Stimulated activated CD8-positive, alpha-beta memory T cell treated with anti-CD3 and anti-CD28 coated beads, Interleukin-12 subunit alpha, Interleukin-12 subunit beta, amount 100 ng/mL, for 4 hours (primary cell): ENCODE data around the gene PTGDR2.

ENCODE experiments used
- DNase-seq: peaks from one replicate; pipeline ENCODE4 v3.0.0-alpha.2; 2020; ENCODE audit warnings: low read depth

Gene PTGDR2

DNA sequence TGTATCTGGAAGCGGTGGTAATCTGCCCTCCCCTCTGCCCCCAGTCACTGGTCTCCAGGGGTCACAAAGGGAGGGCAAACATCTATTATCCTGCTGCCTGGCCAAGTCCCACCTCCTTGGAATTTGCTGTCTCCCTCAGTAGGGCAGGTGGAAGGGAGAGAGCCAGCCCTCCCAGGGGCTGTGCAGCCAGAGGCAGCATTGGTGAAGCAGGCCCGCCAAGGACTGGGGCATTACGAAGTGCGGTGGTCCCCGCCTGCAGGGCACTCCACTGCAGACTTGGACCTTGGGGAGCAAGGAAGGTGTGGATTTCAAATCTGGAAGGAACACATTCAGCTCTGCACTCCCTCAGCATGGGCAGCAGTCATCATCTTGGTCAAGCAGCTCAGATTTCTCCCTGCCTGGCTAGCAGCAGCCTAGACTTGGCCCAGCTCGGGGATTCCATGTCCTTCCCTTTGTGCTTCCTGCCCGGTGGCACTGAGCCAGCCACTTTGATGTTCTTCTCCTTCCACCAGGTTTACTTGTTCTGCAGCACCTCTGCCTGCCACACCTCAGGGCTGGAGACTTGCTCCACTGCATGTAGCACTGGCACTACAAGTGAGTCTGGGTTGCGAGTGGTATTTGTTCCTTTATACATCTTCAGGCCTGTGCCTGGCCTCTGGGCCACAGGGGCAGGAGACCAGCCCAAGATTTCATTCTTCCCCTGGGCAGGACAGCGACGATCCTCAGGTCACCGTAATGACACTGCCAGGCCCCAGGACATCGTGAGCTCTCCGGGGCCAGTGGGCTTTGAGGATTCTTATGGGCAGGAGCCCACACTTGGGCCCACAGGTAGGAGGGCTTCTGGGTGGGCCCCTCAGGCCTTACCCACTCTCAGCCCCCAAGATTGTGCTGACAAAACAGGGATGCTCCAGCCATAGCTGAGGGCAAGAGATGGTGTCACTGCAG, 18.9 kb upstream of the PTGDR2 start:
- DNase-seq = no peak

DNA sequence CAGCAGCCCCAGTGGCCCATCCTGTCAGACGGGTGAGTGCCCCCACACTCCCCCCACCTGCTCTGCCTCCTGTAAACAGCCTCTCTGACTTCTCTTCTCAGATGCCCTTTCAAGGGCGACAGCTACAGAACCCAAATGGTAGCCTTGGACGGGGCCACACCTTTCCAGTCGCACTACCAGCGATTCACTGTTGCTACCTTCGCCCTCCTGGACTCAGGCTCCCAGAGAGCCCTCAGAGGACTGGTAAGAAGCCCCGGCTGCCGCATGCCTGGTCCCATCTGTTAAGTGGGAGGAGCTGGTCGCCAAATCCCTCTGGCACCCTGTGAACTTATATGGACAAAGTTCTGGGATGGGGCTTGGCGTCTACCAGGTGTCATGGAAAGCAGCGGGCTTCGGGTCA, 17.8 kb upstream of the PTGDR2 start:
- no peak for DNase-seq

DNA sequence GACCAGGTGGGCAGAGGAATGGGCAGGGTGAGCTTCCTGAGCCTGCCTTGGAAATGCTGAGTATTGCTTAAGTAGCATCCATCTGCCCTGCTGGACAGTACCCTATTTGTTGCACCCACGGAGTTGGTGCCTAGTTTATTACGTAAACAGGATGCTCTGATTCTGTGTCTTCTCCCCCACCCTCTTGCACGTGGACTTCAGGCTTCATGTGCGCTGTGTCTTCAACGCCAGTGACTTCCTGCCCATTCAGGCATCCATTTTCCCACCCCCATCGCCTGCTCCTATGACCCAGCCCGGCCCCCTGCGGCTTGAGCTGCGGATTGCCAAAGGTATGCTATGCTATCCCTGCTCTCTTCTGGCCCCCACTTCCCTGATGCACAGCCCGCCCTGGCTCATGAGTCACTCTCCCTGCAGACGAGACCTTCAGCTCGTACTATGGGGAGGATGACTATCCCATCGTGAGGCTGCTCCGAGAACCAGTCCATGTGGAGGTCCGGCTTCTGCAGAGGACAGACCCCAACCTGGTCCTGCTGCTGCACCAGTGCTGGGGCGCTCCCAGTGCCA, 17.3 kb upstream of the PTGDR2 start:
- DNase-seq = no peak

DNA sequence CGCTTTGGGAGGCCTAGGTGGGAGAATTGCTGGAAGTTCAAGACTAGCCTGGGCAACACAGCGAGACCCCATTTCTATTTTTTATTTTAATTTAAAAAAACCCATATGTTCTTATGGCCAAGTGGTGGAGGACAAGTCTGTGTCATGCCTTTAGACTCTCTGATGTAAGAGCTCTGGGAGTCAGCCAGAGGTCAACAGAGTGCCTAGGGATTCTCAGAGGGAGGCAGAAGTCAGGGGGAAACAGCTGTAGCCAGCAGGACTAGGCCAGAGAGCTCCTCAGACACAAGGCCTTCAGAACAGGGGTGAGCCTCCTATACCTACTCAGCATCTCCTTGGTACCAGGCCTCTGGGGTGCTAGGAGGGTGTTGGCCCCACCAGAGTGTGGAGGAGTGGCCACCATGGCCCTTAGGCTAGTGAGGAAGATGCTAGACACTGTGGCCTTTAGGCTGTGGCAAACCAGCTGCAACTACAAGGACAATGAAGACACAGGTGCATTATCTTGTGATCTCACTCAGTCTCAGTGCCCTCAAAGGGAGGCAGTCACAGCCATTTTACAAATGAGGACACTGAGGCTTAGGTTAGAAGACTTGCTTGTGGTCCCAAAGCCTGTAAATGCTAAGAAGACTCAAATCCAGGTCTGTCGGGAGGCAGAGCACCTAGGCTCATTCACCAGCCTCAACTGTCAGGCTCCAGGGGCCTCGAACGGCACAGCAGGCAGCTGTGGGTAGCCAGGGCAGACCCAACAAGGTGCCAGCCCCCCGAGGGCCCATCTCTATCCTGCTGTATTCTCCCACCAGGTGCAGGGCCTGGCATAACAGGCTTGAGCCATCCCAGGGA, 16.6 kb upstream of the PTGDR2 start:
- no peak for DNase-seq

DNA sequence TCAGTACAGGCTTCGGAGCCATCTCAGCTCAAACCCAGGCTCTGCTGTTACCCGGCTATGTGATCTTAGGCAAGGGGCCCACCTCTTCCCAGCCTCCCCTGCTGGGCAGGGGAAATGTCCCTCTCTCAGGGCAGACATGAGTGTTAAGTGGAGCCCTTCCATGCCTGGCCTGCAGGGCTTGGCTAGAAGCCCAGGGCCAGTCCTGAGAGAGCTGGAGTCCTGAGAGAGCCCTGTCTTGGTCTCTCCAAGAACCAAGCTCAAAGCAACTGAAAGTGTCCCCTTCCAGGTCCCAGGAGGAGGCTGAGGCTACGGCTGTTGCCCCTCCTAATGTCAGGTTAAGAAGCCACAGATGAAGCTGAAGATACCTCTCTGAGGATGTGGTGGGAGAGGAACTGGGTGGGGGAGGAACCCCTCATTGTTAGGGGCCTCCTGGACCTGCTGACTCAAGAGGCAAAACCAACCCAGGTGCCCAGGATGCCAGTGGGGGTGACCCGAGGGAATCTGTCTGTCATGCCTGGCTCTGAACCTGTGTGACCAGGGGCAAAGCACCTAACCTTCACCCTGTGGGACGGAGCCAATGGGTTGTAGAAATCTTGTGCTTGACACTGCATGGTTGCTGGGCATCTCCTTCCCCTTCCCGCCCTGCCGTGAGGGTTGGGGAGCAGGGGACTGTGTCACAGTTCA, 15.8 kb upstream of the PTGDR2 start:
- DNase-seq = no peak

DNA sequence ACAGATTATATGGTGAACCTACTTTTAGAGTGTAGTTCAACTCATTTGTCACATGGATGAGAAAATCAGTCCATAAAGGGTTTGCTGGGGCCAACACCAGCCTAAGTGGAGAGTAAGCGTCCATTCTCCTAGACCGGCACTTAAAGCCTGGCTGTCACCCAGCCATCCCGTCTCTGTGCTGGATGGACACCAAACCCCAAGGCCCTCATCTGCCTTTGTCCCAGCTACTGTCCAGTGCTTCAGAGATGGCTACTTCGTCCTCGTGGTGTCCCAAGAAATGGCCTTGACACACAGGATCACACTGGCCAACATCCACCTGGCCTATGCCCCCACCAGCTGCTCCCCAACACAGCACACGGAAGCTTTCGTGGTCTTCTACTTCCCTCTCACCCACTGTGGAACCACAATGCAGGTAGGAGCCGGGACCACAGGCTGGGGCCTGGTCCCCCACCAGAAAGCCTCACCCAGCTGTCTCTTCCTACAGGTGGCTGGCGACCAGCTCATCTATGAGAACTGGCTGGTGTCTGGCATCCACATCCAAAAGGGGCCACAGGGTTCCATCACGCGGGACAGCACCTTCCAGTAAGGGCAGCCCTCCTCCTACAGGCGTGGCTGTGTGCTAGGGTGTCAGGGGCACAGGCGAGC, 15.1 kb upstream of the PTGDR2 start:
- no peak for DNase-seq

DNA sequence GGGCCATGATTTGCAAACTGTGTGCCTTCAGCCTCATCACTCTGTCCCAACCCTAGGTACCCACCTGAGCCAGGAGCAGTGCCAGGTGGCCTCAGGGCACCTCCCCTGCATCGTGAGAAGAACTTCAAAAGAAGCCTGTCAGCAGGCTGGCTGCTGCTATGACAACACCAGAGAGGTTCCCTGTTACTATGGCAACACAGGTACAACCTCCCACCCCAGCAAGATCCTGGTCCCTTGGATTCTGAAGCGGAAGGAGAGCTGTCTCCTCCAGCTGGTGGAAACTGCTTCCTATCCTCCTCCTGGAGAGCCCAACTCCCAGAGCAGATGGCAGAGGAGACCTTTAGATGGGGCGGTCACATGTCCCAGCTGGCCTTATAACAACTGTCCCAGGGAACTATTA, 14.5 kb upstream of the PTGDR2 start:
- DNase-seq = no peak

DNA sequence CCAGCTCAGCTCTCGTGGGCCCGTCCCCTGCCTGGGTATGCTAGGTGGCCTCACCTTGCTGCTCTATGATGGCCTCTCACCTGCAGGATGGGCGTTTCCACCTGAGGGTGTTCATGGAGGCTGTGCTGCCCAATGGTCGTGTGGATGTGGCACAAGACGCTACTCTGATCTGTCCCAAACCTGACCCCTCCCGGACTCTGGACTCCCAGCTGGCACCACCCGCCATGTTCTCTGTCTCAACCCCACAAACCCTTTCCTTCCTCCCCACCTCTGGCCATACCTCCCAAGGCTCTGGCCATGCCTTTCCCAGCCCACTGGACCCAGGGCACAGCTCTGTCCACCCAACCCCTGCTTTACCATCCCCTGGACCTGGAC, 13.7 kb upstream of the PTGDR2 start:
- no peak for DNase-seq

DNA sequence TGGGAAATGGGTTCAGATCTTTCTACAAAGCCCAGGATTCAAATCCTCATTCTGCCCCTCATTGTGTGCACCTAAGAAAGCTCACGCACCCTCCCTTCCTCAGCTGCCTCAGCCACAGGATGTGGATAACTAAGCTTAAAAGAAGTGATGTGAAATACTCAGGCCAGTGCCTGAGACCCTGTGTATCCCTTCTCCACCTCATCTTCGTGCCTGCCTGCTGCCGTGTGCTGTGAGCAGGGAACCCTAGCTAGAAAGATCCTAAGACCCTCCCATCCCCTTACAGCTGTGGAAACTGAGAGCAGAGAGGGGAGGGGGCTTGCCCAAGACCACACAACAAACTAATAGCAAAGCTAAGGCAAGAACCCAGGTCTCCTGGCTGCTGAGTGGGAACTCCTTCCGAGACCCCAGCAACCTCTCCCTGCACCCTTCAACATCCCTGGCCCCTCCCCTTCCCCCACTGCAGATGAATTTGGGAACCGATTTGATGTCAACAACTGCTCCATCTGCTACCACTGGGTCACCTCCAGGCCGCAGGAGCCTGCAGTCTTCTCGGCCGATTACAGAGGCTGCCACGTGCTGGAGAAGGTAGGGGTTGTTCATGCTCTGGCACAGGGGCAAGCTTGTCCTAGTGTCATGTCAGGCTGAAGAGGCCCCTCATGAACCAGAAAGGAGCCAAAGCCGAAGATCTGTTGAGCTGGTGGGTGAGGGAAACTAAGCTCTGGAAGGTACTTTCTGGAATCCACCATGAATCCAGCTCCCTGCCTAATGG, 13.1 kb upstream of the PTGDR2 start:
- no peak for DNase-seq

DNA sequence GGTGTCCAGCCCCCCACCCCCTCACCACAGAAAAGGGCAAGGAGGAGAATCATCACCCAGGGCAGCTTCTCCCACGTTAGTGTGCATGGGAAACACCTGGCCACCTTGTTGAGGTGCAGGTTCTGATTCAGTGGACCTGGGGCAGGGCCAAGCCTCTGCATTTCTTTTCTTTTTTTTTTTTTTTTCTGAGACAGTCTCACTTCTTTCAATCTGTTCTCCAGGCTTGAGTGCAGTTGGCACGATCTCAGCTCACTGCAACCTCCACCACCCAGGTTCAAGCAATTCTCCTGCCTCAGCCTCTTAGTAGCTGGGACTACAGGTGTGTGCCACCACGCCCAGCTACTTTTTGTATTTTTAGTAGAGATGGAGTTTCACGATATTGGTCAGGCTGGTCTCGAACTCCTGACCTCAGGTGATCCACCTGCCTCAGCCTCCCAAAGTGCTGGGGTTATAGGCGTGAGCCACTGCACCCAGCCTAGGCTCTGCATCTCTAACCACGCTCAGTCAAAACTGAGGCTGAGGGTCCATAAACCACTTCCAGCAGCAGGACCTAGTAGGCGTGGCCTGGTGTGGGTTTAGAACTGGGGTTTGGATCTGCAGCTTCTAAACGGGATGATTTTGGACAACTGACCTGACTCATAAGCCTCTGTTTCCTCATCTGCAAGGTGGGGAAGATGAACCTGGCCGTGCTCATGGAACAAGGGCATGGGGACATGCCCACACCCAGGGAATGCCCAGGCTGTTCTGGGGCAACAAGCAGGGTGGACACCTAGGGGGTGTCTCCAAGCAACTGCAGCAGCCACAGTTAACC, 12.3 kb upstream of the PTGDR2 start:
- DNase-seq = no peak

DNA sequence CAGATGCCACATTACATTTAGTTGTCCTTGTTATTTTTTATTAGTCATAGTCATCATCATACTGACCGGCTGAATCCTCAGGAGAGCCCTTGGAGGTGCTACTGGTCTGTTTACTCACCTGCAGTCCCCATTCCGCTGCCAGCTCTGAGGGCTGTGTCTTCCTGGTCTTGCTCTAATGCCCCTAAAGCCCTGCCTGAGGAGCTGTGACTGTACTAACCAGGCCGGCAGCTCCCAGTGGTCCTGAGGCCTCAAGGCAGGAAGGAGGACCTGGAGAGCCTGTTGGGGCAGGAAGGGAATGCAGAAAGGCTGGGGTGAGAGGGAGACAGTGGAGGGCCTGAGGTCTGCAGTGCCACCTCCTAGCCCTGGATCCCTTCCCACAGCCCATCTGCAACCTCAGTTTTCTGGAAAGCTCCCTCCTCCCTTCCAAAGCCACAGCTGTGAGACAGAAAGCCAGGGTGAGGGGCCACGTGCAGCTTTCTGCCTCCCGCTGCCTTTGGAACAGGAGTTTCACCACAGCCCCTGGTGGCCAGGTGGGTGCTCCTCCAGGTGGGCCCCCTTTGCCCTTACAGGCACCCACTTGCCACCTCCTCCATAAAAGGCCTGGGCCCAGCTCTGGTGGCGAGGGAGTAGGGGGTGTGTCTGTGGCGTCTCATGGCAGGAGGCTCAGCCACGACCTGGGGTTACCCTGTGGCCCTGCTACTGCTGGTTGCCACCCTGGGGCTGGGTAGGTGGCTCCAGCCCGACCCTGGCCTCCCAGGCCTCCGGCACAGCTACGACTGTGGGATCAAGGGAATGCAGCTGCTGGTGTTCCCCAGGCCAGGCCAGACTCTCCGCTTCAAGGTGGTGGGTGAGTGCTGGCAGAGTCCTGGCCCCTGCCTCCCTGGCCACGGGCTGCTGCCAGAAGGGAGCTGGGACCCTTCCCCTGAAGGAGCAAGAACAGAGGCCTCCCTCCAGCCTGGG, 11.4 kb upstream of the PTGDR2 start, which contains the start of gene ZP1:
Gene ZP1 (plus strand): TSS at position 632 of the 960 bp plus-strand sequence. CDS start 20 bp downstream, at position 652.
- DNase-seq = no peak

DNA sequence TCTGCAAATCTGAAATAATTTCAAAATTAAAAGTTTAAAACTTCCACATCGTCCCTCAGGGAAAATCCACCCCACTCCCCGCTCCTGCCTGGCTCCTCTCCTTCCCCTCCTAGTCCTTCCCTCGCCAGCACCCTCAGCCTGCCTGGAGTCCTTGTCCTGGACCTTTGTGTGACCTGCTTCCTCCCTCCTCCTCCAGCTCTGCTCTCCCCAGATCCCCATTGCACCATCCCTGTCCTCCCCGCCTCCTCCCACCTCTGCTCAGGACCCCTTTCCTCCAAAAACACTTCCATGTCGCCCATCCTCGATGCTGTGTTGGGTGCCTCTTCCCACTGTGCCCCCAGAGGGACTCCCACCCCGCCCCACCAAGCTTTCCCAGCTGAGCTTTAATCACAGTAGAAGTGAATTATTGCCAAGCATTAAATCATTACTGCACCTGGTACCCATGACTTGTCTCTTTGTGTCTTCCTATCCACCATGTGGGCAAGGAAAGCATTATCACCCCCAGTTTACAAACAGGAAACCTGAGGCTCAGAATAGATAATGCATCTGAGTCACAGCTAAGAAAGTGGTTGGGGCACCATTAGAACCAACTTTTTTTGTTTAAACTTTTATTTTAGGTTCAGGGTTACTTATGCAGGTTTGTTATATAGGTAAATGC, 9.2 kb upstream of the PTGDR2 start:
- DNase-seq = no peak

DNA sequence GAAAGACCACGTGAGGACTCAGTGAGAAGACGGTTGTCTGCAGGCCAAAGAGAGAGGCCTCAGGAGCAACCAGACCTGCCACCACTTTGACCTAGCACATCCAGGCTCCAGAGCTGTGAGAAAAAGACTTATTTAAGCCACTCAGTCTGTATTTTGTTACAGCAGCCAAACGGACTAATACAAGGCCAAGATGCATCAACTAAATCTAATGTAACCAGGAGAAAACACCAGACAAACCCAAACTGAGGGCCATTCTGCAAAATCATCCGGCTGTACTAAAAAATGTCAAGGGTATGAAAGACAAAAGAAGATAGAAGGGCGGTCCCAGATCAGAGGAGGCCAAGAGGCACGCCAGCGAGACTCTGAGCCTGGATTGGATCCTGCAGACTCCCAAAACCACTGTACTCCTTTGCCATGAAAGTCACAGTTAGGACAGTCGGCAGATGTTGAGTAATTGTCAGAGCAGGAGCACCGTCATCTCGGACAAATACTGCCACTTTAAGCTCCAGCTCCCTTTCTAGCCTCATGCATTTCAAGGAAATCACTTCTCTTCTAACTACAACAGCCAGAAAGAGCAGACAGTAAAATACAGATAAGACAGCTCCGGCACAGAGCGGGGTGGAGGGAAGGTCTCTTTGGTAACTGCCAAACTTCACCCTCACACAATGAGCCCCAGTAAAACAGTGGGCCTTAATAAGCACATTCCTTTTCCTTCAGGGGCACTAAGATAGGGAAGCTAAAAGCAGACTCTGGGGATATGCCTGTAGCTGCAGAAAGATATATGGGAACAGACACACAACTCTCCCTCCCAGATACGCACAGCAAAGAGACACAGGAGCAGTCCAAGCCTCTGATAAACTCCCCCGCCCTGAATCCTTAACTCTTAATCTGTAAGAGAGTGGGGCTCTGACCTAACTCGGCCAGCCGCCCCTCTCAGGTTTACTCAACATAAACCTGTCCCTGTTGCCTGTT, 8.1 kb upstream of the PTGDR2 start:
- no peak for DNase-seq

DNA sequence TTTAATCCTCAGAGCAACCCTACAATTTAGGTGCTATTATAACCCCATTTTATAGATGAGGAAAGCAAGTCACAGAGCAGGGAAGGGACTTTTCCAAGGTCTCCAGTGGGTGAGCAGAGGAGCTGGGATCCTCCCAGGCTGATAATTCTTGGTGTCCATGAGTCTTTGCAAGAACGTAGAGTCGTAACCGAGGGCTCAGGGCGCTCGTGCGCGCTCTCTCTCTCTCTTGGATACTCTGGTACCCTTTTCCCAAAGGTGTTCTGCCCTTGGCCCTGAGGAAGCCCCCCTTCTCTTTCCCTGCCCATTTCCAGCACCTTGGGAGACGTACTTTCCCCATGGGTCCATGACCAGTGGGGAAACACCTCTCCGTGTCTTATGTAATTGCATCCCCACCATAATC, 6.4 kb upstream of the PTGDR2 start:
- DNase-seq = no peak

DNA sequence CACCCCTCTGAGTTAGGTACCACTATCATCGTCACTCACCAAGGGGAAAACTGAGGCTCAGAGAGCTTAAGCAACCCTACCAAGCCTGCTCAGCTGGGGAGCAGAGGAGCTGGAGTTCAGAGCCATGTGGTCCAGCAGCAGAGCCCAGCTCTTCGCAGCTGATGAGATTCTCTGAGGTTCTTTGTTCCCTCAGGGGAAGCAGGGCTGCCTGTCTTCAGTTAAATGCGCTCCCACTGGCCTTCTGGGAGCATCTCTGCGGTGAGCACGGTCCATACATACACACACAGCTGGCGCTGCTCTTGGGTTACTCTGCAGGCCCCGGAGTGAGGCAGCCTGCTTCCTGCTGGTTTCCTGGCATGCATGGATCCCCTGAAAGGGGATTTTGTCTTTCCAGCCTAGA, 5.2 kb upstream of the PTGDR2 start:
- no peak for DNase-seq

DNA sequence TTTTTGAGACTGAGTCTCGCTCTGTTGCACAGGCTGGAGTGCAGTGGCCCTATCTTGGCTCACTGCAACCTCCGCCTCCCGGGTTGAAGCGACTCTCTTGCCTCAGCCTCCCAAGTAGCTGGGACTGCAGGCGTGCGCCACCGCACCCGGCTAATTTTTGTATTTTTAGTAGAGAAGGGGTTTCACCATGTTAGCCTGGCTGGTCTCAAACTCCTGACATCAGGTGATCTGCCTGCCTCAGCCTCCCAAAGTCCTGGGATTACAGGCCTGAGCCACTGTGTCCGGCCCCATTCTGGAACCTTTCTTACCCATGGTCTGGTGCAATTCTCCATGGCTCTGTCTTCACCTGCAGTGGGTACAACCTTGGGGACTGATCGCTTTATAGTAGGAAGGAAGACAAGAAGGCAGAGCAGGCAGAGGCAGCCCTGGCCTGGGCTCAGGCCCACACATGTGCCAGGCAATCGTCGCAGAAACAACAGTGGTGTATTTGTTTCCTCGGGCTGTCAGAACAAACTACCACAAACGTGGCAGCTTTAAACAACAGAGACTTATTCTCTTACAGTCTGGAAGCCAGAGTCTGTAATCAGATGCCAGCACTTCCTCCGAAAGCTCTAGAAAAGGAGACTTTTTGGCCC, 4.0 kb upstream of the PTGDR2 start:
- no peak for DNase-seq
